Vagina (tissue), 2 donors: ENCODE results near the gene MAPK1.

Experiments
- POLR2A ChIP-seq, 2 donors: fragments of 450-650 bp; IDR thresholded peaks; one replicate each; pipeline ENCODE4 v1.6.1; 2017; ENCODE audit warnings: antibody characterized with exemption in 2 of 2, mild to moderate bottlenecking in 2 of 2, moderate library complexity in 2 of 2
- TF ChIP-seq, protein P1 (sequence below), 3 experiments: fragments of 450-650 bp in 2 of 3; fragments of 200-600 bp in 1 of 3; sonication (generic) in 1 of 3; IDR thresholded peaks; one replicate each; pipeline ENCODE4 v1.5.1; 2017 to 2019; ENCODE audit warnings: antibody characterized with exemption in 3 of 3, mild to moderate bottlenecking in 2 of 3, moderate library complexity in 2 of 3

- TF ChIP-seq, protein P1, sequence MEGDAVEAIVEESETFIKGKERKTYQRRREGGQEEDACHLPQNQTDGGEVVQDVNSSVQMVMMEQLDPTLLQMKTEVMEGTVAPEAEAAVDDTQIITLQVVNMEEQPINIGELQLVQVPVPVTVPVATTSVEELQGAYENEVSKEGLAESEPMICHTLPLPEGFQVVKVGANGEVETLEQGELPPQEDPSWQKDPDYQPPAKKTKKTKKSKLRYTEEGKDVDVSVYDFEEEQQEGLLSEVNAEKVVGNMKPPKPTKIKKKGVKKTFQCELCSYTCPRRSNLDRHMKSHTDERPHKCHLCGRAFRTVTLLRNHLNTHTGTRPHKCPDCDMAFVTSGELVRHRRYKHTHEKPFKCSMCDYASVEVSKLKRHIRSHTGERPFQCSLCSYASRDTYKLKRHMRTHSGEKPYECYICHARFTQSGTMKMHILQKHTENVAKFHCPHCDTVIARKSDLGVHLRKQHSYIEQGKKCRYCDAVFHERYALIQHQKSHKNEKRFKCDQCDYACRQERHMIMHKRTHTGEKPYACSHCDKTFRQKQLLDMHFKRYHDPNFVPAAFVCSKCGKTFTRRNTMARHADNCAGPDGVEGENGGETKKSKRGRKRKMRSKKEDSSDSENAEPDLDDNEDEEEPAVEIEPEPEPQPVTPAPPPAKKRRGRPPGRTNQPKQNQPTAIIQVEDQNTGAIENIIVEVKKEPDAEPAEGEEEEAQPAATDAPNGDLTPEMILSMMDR (IDR thresholded peaks at IDR 0.05), result no peak
- TF ChIP-seq POLR2A (IDR thresholded peaks at IDR 0.05), result no peak
Observed at GRCh38 chr22:21771631-21771976, 95.8 kb downstream of the MAPK1 start.
